Heart right ventricle (tissue), 16 donors: ENCODE results near the gene TSKU. TPM values are rescaled to one million over a fixed set of nuclear protein-coding genes. Genes with fewer than 3 reads are reported as not detected.
A peak's percentile ranks its signal among the peaks of the same experiment; 100 is the strongest.

Experiments used
- ATAC-seq, 8 donors: fragments of 200-7000 bp; cut with Tn5 transposase; one replicate each; pipeline ENCODE4 v1.9.1; 2020; ENCODE audit warnings: mild to moderate bottlenecking in 8 of 8, moderate library complexity in 8 of 8, moderate number of reproducible peaks in 1 of 8
- DNase-seq, 2 donors: peaks; one replicate each; pipeline ENCODE4 v3.0.0-alpha.2; 2020
- H3K27ac ChIP-seq, 10 donors: fragments of 200-600 bp; sonication (generic) in 2 of 10; one replicate each; pipeline versions ENCODE4 v1.5.0 to v1.8.0; 2020 to 2022; ENCODE audit warnings: mild to moderate bottlenecking in 3 of 10
- H3K27me3 ChIP-seq, 7 donors: fragments of 200-600 bp; one replicate each; pipeline ENCODE4 v1.8.0; 2021 to 2022; ENCODE audit warnings: mild to moderate bottlenecking in 2 of 7
- H3K36me3 ChIP-seq, 9 donors: fragments of 200-600 bp; sonication (generic) in 1 of 9; one replicate each; pipeline versions ENCODE4 v1.5.0 to v1.8.0; 2020 to 2022; ENCODE audit warnings: mild to moderate bottlenecking in 2 of 9
- H3K4me1 ChIP-seq, 9 donors: fragments of 200-600 bp; sonication (generic) in 1 of 9; one replicate each; pipeline versions ENCODE4 v1.5.0 to v1.8.0; 2020 to 2022; ENCODE audit warnings: mild to moderate bottlenecking in 4 of 9
- H3K4me3 ChIP-seq, 10 donors: fragments of 200-600 bp; sonication (generic) in 2 of 10; one replicate each; pipeline versions ENCODE4 v1.5.0 to v1.8.0; 2020 to 2022; ENCODE audit warnings: mild to moderate bottlenecking in 7 of 10, moderate library complexity in 2 of 10
- H3K9me3 ChIP-seq, 11 donors: fragments of 200-600 bp in 10 of 11; sonication (generic) in 2 of 11; one replicate each; pipeline versions ENCODE4 v1.5.0 to v1.8.0; 2013 to 2022; ENCODE audit warnings: mild to moderate bottlenecking in 2 of 11, control low read depth in 1 of 11, moderate library complexity in 1 of 11
- WGBS, 2 donors: extraction: QIAGEN DNeasy Blood & Tissue Kit; methylation state at CpG; one replicate each; pipeline ENCODE4 v1.1.7; 2013; ENCODE audit warnings: inconsistent platforms in 1 of 2; 5-methylcytosine and 5-hydroxymethylcytosine counted together
- intact Hi-C, 10 donors: fragments of 100-400 bp; cut with DNase I; formaldehyde crosslinking; loops; one replicate each; pipeline versions ENCODE4 v1.11.1 to v1.14.2; 2022
- polyA plus RNA-seq, 2 donors: library from polyadenylated mRNA; stranded (reverse); fragments of 200-250 nt; gene quantifications; one replicate each; pipeline ENCODE4 v1.2.3, GENCODE V29; 2013
- total RNA-seq, 10 donors: library from RNA; stranded (reverse); fragmentation: NEBNext Ultra II Directional in 3 of 10; extraction: Animal tissue kit (Norgen Biotek cat#: 25700) in 3 of 10; gene quantifications; one replicate each; pipeline versions ENCODE4 v1.2.1 to v1.2.4, GENCODE V29; 2021 to 2023
- TF ChIP-seq, protein P1 (sequence below), 9 donors: fragments of 200-600 bp; sonication (generic) in 2 of 9; IDR thresholded peaks; one replicate each; pipeline versions ENCODE4 v1.5.0 to v1.8.0; 2021 to 2022; ENCODE audit warnings: antibody characterized with exemption in 9 of 9, mild to moderate bottlenecking in 5 of 9, moderate library complexity in 1 of 9
- donor health status: Arrhythmogenic right ventricular cardiomyopathy.
- donor health status: ischemic (EF 13 %, LVEDD 7.1; RV severe dilation, severe dysfunction).
- donor health status: healthy with polysubstance abuse.
- donor health status: DM: no; HTN: yes; CAD: no.
- donor health status: DM: no; HTN: no; CAD: no.
- donor health status: ischemic (EF 25% LVEDD 6.9; RV normal size, moderate dysfunction).
- donor health status: ischemic (EF 25% LVEDD 5.7; RV mildly dilated, moderate dysfunction).
- donor health status: healthy.
- donor health status: DM: yes; HTN: yes; CAD: no.
- donor health status: Ischemic cardiomyopathy.
- donor health status: ischemic (EF 35%, LVEDD 5.7; RV mildly dilated, moderate dysfunction).
- donor health status: nonischemic (EF 11% LVEDD 7.7; RV severe dilation, severe dysfunction).
- donor health status: DM: yes; HTN: yes; CAD: no.
- donor health status: PGD.
- donor health status: ischemic (EF 29% LVEDD 5.4; RV normal size, mild dysfunction).
- donor health status: nonischemic (EF 23%, LVEDD 6.1; RV moderate dilation, normal function).

The TSKU gene
- total and polyA plus RNA-seq, 12 donors = 3.0 to 21.9 (median 6.8) TPM

DNA sequence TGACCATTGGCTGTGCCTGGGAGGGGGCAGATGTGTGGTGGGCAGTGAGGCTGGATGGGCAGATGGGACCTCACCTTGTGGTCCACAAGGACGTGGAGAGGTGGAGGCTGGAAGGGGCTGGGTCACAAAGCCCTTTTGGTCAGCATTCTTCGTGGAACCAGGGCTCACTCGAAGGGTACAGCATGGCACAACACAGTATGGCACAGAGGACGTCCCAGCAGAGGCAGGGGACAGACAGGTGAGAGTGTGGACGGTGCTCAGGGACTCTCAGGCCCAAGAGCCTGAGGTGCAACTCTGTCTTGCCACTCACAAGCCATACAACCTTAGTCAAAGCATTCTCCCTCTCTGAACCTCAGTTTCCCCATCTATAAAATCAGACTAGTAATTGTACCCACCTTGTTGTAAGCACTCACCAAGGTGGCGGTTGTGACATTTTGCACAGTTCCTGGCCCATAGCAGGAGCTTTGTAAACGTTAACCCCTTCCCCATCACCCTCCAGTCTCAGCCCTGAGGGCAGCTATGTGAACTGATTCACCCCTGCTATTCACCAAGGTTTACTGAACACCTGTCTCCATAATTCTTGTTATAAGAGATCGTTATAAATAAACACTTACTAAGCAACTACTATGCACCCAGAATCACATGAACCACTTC is 11.6 kb upstream of the TSKU start:
- intact Hi-C loops = no loop called here
- Histone ChIP-seq H3K4me3 (no peak overlapping the region), H3K9me3 (peaks cover 0 to 18% (median 7%) of the 10 kb centered on the region in 11 donors), H3K4me1 (peaks cover 16 to 79% (median 69%) of the 10 kb centered on the region in 9 donors), H3K27me3 (no peaks in the 10 kb centered on the region), H3K36me3 (no peaks in the 10 kb centered on the region), H3K27ac (peak overlapping the region in 6 of 10 donors; percentile 12 to 74 (median 51))
- 83 to 87% methylated on average over 8 of the region's 8 CpGs for WGBS, 2 donors
- ATAC-seq (no peak), DNase-seq (no peak)
- TF ChIP-seq, protein P1, sequence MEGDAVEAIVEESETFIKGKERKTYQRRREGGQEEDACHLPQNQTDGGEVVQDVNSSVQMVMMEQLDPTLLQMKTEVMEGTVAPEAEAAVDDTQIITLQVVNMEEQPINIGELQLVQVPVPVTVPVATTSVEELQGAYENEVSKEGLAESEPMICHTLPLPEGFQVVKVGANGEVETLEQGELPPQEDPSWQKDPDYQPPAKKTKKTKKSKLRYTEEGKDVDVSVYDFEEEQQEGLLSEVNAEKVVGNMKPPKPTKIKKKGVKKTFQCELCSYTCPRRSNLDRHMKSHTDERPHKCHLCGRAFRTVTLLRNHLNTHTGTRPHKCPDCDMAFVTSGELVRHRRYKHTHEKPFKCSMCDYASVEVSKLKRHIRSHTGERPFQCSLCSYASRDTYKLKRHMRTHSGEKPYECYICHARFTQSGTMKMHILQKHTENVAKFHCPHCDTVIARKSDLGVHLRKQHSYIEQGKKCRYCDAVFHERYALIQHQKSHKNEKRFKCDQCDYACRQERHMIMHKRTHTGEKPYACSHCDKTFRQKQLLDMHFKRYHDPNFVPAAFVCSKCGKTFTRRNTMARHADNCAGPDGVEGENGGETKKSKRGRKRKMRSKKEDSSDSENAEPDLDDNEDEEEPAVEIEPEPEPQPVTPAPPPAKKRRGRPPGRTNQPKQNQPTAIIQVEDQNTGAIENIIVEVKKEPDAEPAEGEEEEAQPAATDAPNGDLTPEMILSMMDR (IDR thresholded peaks at IDR 0.05) = no peak

DNA sequence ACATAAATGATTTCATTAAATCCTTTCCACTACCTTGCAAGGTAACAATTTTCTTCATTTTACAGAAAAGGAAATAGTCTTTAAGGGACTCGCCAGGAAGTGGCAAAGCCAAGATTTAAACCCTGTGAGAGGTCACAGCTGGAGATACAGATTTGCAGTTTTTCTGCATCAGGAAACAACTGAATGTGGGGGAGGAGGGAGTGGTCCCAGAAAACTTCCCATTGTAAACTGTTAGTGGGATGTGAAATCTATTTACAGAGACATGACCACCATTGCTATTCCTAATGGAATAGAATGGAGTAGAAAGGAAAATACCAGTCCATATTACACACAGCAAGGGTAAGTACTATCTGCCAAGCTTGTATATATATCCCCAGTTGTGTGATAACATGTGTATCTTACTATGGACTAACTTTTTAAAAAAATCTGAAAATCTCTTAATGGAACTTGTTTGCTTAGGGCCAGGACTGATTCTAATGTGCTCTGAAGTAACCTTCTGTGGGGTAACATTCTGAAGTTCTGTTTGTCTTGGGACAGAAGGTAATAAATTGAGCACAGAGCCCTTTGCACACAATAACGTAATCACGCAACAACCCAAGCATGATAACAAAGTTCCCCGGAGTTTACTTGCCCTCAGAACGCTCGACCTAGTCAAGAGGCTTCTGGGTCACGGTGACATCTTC is 10.9 kb upstream of the TSKU start:
- peak overlapping the region in 9 of 10 donors; percentile 11 to 74 (median 47) for H3K27ac ChIP-seq
- peak in 5 of 8 donors; percentile 9 to 59 (median 29) for ATAC-seq
- intact Hi-C loops = no loop called here
- WGBS, 2 donors = 36 to 46% methylated on average over 7 of the region's 7 CpGs
- H3K9me3 ChIP-seq = peaks cover 0 to 25% (median 13%) of the 10 kb centered on the region in 11 donors
- H3K36me3 ChIP-seq = no peaks in the 10 kb centered on the region
- H3K27me3 ChIP-seq = no peaks in the 10 kb centered on the region
- no peak for DNase-seq
- no peak overlapping the region for H3K4me3 ChIP-seq
- TF ChIP-seq, protein P1 (IDR thresholded peaks at IDR 0.05) = no peak
- H3K4me1 ChIP-seq = peaks cover 16 to 73% (median 69%) of the 10 kb centered on the region in 9 donors

DNA sequence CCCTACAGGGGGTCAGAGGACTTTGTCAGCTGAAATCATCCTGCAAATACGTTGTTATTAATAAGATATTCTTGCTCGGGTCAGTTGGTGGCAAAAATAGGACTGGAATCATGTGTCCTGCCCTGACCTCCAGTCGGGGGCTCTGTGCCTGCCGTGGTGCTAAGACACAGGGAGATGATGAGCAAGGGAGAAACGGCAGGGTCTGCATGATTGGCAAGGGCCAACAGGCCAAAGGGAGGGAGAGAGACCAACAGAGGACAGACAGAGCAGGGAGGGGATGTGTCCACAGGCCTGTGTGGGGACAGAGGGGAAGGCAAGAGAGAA is 10.4 kb upstream of the TSKU start:
- intact Hi-C loops = no loop called here
- Histone ChIP-seq H3K4me3 (no peak overlapping the region), H3K27me3 (no peaks in the 10 kb centered on the region), H3K4me1 (peaks cover 16 to 68% (median 66%) of the 10 kb centered on the region in 9 donors), H3K27ac (peak overlapping the region in 9 of 10 donors; percentile 11 to 74 (median 47)), H3K36me3 (no peaks in the 10 kb centered on the region), H3K9me3 (peaks cover 0 to 30% (median 14%) of the 10 kb centered on the region in 11 donors)
- DNase-seq = no peak
- ATAC-seq = peak in 2 of 8 donors; percentile 1 to 3
- 25 to 29% methylated on average over 5 of the region's 5 CpGs for WGBS, 2 donors
- TF ChIP-seq, protein P1 (IDR thresholded peaks at IDR 0.05) = no peak

- H3K27ac ChIP-seq = peak overlapping the region in 7 of 10 donors; percentile 15 to 74 (median 61)
- WGBS, 2 donors = 30 to 47% methylated on average over 2 of the region's 2 CpGs
- H3K36me3 ChIP-seq = no peaks in the 10 kb centered on the region
- peak in 7 of 8 donors; percentile 17 to 88 (median 54) for ATAC-seq
- DNase-seq = peak in 1 of 2 donors; percentile 65
- TF ChIP-seq, protein P1 (IDR thresholded peaks at IDR 0.05) = no peak
- H3K27me3 ChIP-seq = no peaks in the 10 kb centered on the region
- peaks cover 11 to 56% (median 54%) of the 10 kb centered on the region in 9 donors for H3K4me1 ChIP-seq
- H3K4me3 ChIP-seq = no peak overlapping the region
- H3K9me3 ChIP-seq = peaks cover 0 to 30% (median 14%) of the 10 kb centered on the region in 11 donors
- intact Hi-C loops = no loop called here
These were observed 9.2 kb upstream of the TSKU start for GRCh38 chr11:76773921-76774361.
